Astrocyte of the spinal cord (primary cell): ENCODE data around the gene GALNT12.
A peak's percentile ranks its signal among the peaks of the same experiment; 100 is the strongest.

Experiments
- DNase-seq: peaks from one replicate; pipeline ENCODE4 v3.0.0; 2011; ENCODE audit warnings: low read depth, low spot score
- H3K4me3 ChIP-seq: 2 replicates; pipeline ENCODE4 v1.5.1; 2011; ENCODE audit warnings: low read depth, mild to moderate bottlenecking, low read length, moderate library complexity
- in situ Hi-C: cut with HindIII; loops from 2 replicates; pipeline ENCODE4 v1.10.0; 2017; ENCODE audit warnings: low sequenced_read_pairs
- TF ChIP-seq, protein P1 (sequence below): IDR thresholded peaks from 2 replicates; pipeline ENCODE4 v1.5.1; 2012; ENCODE audit warnings: low read depth, mild to moderate bottlenecking, low read length, inconsistent platforms

Gene GALNT12, protein sequence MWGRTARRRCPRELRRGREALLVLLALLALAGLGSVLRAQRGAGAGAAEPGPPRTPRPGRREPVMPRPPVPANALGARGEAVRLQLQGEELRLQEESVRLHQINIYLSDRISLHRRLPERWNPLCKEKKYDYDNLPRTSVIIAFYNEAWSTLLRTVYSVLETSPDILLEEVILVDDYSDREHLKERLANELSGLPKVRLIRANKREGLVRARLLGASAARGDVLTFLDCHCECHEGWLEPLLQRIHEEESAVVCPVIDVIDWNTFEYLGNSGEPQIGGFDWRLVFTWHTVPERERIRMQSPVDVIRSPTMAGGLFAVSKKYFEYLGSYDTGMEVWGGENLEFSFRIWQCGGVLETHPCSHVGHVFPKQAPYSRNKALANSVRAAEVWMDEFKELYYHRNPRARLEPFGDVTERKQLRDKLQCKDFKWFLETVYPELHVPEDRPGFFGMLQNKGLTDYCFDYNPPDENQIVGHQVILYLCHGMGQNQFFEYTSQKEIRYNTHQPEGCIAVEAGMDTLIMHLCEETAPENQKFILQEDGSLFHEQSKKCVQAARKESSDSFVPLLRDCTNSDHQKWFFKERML

DNA sequence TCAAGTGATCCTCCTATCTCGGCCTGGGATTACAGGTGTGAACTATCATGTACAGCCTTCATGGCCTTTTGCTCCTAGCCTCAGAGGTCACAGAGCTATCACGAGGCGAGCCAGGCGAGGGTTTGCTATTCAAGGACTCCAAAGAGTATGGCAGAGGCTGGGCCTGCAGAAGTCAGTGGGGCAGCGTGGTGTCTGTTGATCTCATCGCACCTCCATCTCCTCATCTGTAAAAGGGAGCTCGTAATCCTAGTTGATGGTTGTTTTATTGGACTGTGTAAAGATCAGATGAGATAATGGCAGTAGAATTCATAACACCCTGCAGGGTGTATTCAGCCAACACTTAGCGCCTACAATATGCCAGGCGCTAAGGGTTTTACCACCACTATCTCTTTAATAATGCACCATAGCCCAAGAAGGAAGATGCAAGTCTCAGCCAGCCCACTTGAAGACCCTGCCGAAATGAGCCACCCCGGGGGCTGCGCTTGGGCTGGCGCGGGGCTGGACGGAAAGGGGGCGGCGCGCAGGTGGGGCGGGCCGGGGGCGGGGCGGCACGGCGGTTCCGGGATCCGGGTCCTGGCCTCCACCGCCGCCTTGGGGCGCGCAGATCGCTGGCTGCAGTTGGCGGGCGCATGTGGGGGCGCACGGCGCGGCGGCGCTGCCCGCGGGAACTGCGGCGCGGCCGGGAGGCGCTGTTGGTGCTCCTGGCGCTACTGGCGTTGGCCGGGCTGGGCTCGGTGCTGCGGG is at the start of gene GALNT12:
Gene GALNT12, plus strand, starts transcription at position 601 of the 744 bp plus-strand sequence. Its CDS starts 29 bp downstream, at position 630.
- peak within 1 kb of the TSS; percentile 44 for H3K4me3 ChIP-seq
- no peak for DNase-seq
- TF ChIP-seq, protein P1, sequence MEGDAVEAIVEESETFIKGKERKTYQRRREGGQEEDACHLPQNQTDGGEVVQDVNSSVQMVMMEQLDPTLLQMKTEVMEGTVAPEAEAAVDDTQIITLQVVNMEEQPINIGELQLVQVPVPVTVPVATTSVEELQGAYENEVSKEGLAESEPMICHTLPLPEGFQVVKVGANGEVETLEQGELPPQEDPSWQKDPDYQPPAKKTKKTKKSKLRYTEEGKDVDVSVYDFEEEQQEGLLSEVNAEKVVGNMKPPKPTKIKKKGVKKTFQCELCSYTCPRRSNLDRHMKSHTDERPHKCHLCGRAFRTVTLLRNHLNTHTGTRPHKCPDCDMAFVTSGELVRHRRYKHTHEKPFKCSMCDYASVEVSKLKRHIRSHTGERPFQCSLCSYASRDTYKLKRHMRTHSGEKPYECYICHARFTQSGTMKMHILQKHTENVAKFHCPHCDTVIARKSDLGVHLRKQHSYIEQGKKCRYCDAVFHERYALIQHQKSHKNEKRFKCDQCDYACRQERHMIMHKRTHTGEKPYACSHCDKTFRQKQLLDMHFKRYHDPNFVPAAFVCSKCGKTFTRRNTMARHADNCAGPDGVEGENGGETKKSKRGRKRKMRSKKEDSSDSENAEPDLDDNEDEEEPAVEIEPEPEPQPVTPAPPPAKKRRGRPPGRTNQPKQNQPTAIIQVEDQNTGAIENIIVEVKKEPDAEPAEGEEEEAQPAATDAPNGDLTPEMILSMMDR: no peak
- in situ Hi-C loops: no loop called here

DNA sequence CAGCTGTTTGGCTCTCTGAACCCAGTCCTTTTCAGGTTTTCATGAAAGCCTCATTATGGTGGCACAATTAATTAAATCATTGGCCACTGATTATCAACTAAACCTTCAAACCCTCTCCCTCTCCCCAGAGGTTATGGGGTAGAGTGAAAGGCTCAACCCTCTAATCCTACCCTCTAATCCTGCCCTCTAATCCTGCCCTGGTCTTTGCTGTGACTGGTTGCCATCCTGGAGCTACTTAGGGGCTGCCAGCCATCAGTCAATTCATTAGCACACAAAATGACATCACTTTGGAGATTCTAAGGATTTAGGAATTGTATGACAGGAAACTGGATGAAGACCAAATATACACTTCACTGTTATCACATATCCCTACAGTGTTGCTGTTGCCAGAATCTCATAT is 47.2 kb upstream of the GALNT12 start:
- TF ChIP-seq, protein P1: no peak
- DNase-seq: no peak
- H3K4me3 ChIP-seq: no peak overlapping the region
- in situ Hi-C loops: no loop called here

DNA sequence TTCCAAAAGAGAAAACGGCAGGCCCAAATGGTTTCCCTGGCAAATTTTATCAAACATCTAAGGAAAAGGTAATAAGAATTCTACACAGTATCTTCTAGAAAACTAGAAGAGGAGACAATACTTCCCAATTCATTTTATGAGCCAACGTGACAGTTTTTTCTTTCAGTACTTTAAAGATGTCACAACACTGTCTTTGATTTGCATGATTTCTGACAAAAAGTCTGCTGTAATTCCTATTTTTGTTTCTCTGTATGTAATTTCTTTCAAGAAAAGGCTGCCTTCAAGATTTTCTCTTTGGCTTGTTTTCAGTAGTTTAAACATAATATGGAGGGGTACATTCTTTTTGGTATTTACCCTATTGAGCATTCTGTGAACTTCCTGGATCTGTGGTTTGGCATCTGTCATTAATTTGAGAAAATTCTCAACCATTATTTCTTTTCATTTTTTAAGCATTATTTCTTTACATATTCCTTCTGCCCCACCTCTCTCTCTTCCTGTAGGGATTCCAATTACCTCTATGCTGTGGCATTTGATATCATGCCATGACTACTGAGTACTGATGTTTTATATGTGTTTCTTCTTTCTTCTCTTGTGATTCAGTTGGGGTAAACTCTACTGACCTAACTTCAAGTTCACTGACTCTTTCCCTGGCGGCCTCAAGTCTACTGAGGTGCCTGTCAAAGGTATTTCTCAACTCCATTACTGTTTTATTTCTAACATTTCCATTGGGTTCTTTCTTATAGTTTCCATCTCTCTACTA is 43.3 kb upstream of the GALNT12 start:
- TF ChIP-seq, protein P1: no peak
- H3K4me3 ChIP-seq: no peak overlapping the region
- in situ Hi-C loops: no loop called here
- peak; percentile 3 for DNase-seq

DNA sequence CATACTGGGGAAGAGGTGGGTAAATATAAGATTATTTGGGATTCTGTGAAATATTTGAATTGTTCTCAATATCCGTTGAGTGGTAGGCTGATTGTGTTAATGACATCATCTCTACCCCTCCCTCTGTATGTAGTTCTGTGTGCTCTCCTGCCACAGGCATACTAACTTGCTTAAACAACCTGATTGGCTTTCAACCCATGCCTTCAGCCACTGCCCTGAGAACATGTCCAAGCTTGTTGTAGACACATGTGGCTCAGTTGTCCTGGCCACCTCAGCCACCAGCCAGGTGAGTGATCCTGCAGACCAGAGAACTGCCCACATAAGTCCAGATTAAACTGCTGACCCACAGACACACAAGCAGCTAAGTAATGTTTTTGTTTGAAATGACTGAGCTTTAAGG is 42.2 kb upstream of the GALNT12 start:
- no peak overlapping the region for H3K4me3 ChIP-seq
- TF ChIP-seq, protein P1: no peak
- no peak for DNase-seq
- in situ Hi-C loops: no loop called here

DNA sequence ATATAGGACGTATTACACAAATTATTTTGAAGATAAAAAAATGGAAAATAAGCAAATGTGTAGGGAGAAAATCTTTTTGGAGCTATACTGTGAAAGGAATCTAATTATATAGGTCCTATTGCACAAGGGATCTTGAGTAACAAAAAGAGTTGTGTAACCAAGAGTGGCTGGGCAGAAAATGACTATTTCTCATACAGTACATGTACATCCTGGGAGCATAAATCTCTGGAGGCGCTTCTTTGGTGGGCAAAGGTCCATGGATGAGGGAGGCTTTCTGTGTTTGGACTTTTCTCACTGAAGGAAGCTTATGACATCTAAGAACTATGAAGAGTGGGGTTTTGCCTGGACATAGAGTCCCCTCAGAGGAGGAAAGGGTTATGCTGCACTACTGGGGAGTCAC is 40.9 kb upstream of the GALNT12 start:
- DNase-seq: no peak
- H3K4me3 ChIP-seq: no peak overlapping the region
- in situ Hi-C loops: no loop called here
- TF ChIP-seq, protein P1: no peak

DNA sequence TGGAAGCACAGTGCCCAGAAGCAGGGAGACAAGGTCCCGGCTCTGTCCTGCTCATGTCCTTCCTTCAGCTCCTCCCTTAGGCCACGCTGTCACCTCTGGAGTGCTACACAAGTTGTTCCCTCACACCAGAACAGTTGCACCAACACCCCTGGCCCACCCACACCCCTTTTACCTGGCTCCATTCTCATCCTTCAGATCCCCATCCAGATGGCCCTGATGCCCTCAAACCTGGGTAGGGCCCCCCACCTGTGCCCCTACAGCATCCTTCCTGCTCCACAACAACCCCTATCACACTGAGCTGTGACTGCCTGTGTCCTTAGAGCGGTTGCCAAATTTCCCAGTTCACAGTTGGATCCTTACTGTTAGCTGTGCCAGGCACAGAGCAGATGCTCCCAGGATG is 40.3 kb upstream of the GALNT12 start:
- in situ Hi-C loops: no loop called here
- TF ChIP-seq, protein P1: no peak
- H3K4me3 ChIP-seq: no peak overlapping the region
- no peak for DNase-seq
